Hippocampal formation (tissue), 2 donors: ENCODE measurements around the gene SUPT3H.
"Not testable (repeated sequence)": the region's sequence is repeated elsewhere in the genome, so short reads cannot be mapped to it uniquely, and the experiment has no call there.

Source experiments
- DNase-seq, 2 donors: peaks; one replicate each; lab custom pipeline; 2025; lab: John Stamatoyannopoulos, UW

The SUPT3H gene

DNA sequence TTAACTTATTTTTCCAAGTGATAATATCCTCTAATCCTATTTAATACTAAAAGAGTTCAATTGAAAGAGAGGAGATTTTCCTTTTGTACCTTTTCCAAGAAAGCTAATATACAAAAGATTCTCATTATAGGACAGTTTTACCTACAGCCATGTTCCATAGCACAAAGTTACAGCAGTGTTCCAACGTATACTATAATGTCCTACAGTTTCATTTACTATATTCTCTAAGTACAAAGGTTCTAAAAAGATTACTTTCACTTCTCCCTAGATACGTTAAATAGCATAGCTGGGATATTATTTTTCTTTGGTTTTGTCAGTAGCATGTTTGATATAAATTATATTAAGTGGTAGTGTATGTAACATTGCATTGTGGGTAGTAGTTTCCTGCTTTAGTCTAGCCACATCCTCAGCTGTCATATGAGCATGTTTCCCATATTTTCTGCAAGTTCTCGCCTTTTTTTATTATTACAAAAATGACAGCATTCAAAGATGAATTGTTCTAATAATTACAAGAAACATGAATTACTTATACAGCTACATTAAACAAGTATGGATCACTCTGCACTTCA lies 54.0 kb downstream of the SUPT3H start:
- no peak for DNase-seq

GRCh38 chr6:45320349-45320748 lies 57.4 kb downstream of the SUPT3H start:
- DNase-seq, result no peak

GRCh38 chr6:45314146-45314545 lies 63.6 kb downstream of the SUPT3H start:
- no peak for DNase-seq

- no peak for DNase-seq
Measured at GRCh38 chr6:45310118-45310788, 67.5 kb downstream of the SUPT3H start.

DNA sequence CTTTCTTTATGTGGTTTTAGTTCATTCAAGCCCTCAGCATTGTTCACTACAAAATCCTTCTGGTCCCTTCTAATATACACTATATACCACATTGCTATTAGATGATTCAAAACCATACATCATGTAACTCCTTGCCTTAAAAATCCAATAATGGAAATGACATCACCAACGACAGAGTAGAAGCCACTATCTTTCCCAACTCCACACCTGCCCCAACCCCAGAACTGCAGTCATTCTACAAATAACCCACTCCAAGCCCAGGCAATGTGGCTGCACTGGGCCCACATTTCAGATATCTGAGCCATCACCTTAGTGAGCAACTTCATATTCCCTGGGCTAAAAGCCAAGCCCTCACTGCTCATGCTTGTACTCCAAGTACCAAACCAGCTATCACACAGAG lies 72.2 kb downstream of the SUPT3H start:
- DNase-seq, result no peak

GRCh38 chr6:45302832-45303231 lies 74.9 kb downstream of the SUPT3H start:
- DNase-seq, result no peak

- DNase-seq, result no peak
Measured at GRCh38 chr6:45301348-45302142, 76.2 kb downstream of the SUPT3H start.

DNA sequence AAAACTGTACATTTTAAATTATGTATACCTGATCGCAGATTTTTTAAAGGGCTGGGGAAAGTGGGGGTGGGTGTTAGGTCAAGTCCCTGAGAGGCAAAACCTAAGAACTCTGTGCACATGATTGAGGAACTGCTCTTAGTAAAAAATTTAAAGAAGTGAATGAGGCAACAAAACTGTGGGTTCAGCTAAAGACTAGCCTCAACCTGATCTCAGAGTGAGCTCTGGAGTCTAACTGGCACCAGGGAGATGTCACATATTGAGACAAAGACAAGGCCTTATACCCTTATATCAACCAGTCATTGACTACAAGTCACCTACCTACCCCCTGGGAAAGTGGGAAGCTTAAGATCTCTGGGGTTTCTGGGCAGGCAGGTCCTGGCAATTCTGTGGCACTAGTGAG lies 77.0 kb downstream of the SUPT3H start:
- DNase-seq, result no peak

- DNase-seq, result no peak
Measured at GRCh38 chr6:45299096-45299581, 78.6 kb downstream of the SUPT3H start.

DNA sequence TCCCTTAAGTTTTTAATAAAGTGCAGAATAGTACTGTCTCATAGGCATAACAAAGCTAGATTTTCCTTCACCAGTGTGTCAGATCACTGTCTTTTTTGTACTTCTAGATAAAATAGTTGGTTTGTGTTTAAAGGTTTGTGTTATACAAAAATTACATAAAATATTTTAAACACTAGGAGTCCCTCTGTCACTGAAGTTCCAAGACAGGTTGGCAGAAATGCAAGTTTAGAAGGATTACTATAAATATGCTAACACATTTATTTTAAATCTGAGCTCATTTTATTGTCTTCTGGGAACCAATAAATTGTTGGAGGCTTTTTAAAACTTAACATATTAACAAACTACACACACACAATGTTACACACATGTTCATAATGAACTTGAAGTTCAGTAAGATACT lies 80.4 kb downstream of the SUPT3H start:
- no peak for DNase-seq

DNA sequence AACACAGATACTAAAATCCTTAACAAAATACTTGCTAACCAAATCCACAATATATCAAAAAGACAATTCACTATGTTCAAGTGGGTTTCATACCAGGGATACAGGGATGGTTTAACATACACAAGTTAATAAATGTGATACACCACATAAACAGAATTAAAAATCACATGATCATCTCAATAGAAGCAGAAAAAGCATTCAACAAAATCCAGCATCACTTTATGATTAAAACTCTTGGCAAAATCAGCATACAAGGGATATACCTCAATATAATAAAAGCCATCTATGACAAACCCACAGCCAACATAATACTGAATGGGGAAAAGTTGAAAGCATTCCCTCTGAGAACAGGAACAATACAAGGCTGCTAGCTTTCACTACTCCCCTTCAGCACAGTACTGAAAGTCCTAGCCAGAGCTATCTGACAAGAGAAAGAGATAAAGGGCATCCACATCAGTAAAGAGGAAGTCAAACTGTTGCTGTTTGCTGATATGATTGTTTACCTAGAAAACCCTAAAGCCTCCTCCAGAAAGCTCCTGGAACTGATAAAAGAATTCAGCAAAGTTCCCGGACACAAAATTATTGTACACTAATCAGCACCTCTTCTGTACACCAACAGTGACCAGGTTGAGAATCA lies 83.6 kb downstream of the SUPT3H start:
- not testable (repeated sequence) for DNase-seq

DNA sequence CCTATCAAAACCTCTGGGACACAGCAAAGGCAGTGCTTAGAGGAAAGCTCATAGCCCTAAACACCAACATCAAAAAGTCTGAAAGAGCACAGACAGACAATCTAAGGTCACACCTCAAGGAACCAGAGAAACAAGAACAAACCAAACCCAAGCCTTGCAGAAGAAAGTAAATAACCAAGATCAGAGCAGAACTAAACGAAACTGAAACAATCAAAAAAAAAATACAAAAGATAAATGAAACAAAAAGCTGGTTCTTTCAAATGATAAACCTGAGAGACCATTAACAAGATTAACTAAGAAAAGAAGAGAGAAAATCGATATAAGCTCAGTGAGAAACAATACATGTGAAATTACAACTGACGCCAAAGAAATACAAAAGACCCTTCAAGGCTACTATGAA lies 84.4 kb downstream of the SUPT3H start:
- DNase-seq, result no peak

DNA sequence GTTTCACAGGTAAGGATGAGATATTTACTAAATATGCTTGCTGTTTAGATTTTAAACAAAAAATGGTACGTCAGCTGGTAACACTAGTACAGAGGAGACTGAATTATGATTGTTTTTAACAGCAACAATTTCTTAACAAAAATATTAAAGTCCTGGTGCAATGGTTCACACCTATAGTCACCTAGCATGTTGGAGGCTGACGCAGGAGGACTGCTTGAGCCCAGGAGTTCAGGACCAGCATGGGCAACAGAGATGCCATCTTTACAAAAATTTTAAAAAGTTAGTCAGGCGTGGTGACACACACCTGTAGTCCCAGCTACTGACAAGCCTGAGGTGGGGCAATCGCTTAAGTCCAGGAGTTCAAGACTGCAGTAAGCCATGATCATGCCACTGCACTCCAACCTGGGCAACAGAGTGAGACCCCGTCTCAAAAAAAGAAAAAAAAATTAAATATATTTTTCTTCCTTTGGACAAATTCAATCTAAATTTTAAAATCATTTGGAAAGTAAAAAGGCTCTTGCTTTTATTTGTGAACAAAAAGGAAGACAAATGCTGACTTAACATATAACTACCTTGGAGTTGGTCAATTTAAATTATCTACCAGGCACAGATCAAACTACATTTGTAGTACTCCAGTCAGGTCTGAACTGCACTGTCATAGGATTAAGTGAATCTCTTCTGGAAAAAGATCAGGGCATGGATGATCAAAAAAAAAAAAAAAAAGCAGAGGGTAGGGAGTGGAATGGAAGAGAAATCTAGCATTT lies 87.8 kb downstream of the SUPT3H start:
- DNase-seq, result no peak

GRCh38 chr6:45286707-45287106 lies 91.0 kb downstream of the SUPT3H start:
- not testable (repeated sequence) for DNase-seq

DNA sequence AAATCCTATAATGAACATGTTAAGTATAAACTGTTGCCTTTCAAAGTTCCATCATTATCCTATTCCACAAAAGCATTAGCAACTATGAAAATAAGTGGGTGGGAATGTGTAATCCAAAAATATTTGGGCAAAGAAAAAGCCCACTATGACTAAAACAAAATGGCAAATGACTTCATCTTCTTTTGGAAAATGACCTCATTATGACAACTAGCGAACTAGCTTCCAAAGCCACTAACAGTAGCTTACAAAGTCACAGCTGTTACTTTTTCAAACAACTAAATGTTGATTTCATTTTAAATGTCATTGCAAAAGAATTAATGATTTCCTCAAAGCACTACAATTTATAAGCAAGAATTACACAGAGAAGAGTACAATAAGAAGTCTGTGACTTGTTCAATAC lies 99.4 kb downstream of the SUPT3H start:
- DNase-seq, result no peak

GRCh38 chr6:45277741-45278140 lies 100.0 kb downstream of the SUPT3H start:
- DNase-seq, result not testable (repeated sequence)

DNA sequence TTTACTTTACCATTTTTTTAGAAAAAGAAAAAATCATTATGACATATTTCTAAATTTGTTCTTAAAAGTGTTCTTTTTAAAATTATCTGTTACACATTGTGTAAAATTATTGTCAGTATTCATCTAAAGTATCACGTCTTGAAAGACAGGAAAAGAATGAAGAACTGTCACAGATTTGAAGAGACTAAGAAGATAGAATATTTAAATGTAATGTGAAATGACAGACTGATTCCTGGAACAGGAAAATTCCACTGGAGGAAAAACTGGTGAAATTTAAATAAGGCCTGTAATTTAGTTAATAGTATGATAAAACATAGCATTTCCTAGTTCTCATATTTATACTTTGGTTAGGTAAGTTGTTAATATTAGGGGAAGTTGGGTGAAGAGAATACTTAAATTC lies 102.4 kb downstream of the SUPT3H start:
- DNase-seq, result no peak

DNA sequence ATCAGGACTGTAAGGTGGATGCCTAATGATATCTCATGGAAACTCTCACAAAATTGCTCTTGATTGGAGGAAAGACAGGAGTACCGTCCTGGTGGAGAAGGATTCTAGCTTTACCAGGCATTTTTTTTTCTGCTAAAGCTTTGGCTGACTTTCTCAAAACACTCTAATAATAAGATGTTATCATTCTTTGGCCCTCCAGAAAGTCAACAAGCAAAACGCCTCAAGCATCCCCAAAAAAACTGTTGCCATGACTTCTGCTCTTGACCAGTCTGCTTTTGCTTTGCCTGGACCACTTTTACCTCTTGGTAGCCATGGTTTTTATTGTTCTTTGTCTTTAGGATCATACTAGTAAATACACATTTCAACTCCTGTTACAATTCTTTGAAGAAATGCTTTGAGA lies 105.1 kb downstream of the SUPT3H start:
- no peak for DNase-seq

GRCh38 chr6:45265246-45265645 lies 112.5 kb downstream of the SUPT3H start:
- no peak for DNase-seq

DNA sequence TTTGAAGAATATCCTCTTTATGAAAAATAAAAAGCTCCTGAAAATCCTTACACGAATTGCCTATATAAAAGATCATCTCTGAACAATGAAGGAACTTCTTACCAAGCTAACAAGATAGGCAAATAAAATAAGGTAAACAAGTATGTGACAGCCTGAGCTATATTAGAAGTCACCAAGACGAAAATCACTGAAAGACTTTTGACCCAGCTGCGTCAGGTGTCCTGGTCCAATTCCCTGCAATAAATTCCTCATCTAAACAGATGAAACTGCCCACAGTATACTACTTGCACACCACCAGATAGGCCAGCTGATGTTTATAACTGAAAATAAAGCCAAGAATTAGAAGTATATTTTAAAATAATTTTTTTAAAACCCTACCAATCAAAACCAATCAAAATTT lies 117.0 kb downstream of the SUPT3H start:
- DNase-seq, result no peak
